Measurements from ENCODE around the gene GNAI2. TPM values are rescaled to one million over a fixed set of nuclear protein-coding genes. Genes with fewer than 3 reads are reported as not detected.
"Not testable (repeated sequence)": the region's sequence is repeated elsewhere in the genome, so short reads cannot be mapped to it uniquely, and the experiment has no call there.

Gene GNAI2
- total RNA-seq, 1 experiment from 2014 or later = 73.8 TPM

GRCh38 chr3:50203113-50203808 is 32.7 kb upstream of the GNAI2 start:
- in situ Hi-C loops (cut with HindIII; ENCODE audit: low pct_unique_long_range_greater_than_20kb, low sequenced_read_pairs) = no loop called here
- DNase-seq (ENCODE audit: low read depth, low spot score) = no peak

DNA sequence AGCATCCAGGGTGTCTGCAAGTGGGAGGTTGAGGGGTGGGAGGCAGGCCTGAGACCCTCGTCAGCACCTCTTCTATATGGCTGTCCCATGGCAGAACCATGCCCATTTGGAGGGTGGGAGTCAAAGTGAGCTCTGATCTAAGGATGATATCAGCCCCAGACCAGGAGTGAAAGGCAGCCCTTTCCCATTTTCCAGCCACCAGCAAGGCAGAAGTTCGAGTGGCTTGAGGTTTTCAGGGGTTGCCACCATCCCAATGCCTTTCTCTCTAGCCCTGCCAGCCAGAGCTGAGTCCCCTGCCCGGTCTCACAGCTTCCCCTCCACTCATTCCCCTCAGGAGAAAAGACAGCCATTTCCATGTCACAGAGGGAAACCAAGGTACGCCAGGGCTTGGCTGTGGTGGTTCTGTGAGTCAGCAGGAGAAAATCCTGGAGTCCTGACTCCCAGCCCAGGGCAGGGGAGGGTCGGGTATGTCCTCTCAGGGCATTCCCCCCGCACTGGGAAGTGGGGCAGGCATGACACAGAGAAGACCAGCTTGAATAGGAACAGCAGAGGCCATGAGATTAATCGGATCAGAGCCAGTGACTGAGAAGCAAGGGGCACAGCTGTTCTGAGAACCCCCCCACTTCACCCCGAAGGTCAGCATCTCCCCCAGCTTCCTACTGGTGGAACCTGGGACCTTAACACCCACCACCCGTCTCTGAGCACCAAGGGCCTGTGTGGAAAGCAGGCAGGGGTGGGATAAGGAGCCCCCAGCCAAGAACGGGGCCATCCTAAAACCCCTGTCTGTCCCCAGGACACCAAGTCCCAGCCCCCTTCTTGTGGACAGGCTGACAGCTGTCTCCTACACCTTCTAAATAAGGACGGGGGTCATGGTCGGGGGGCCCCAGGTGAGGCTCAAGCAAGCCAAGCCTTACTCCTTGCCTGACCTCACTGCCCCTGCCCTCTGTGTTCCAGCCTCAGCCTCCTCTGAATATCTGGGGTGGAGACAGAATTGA is 31.9 kb upstream of the GNAI2 start:
- DNase-seq (ENCODE audit: low read depth, low spot score) = no peak
- in situ Hi-C loops (cut with HindIII; ENCODE audit: low pct_unique_long_range_greater_than_20kb, low sequenced_read_pairs) = no loop called here

DNA sequence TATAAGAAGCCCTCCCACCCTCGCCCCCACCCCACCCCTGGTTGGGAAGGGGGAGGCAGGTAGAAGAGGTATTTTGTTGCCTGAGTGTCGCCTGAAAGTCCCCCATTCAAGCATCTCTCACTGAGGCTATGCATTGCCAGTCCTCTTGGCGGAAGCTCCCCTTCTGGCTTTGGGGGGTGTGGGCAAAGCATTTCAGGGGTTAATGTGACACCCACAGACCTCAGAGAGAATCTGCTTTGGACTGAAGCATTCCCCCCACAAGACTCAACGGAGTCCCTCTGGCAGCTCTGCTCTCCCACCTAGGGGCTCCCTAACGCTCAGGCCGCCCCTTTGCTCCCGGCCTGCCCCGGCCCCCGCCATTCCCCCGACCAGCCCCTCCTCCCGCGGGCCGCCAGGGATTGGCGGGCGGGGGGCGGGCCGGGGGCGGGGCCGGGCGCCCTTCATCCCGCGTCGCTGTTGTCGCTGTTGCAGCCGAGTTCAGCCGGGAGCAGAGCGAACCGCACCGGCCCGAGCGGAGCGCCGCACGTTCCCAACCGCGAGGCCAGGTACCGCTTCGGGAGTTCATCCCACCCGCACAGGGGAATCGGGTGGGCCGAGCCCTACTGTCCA is 31.1 kb upstream of the GNAI2 start, which contains the start of gene SLC38A3:
Gene SLC38A3 (plus strand): TSS at position 468 of the 609 bp plus-strand sequence. CDS start 8,929 bp downstream, outside the sequence.
- in situ Hi-C loops (cut with HindIII; ENCODE audit: low pct_unique_long_range_greater_than_20kb, low sequenced_read_pairs) = no loop called here
- DNase-seq (ENCODE audit: low read depth, low spot score) = no peak

DNA sequence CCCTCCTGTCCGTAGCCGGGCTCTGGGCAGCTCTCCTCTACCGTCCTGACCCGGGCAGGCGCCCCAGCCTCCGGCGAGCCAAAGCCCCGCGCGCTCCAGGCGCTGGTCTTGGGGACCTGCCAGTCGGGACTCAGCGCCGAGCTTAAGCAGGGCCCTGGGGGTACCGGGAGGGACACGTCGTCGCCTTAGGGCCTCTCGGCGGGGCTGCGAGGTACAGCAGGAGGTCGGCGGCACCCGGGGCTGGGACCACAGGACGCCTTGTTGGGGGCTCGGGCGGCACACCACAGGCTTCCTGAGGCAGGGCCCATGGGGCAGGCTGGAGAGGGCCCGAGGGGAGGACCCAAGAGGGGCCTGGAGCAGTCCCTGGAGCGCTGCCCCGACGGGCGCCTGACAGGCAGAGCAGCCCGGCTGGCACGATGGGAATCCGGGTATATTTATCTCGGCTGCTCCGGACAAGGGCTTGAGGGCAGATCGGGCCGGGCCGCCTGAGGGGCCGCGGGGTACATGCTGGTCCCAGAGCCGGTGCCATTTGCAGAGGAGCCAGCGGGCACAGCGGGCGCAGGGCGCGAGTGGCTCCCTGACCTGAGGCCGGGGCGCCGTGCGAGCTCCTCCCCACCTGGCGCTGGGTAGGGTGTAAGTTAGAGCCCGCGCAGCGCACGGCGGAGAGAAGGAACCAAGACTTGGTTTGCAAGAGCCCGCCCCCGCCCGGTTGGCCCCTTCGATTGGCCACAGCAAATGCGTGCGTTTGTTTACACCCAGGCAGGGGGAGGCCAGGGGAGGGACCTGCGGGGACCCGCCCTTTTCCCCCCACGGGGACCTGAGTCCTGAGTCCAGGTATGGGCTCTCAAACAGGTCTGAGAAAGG is 30.4 kb upstream of the GNAI2 start:
- DNase-seq (ENCODE audit: low read depth, low spot score) = no peak
- in situ Hi-C loops (cut with HindIII; ENCODE audit: low pct_unique_long_range_greater_than_20kb, low sequenced_read_pairs) = no loop called here

GRCh38 chr3:50207359-50208042 is 28.5 kb upstream of the GNAI2 start:
- DNase-seq (ENCODE audit: low read depth, low spot score) = no peak
- in situ Hi-C loops (cut with HindIII; ENCODE audit: low pct_unique_long_range_greater_than_20kb, low sequenced_read_pairs) = no loop called here

DNA sequence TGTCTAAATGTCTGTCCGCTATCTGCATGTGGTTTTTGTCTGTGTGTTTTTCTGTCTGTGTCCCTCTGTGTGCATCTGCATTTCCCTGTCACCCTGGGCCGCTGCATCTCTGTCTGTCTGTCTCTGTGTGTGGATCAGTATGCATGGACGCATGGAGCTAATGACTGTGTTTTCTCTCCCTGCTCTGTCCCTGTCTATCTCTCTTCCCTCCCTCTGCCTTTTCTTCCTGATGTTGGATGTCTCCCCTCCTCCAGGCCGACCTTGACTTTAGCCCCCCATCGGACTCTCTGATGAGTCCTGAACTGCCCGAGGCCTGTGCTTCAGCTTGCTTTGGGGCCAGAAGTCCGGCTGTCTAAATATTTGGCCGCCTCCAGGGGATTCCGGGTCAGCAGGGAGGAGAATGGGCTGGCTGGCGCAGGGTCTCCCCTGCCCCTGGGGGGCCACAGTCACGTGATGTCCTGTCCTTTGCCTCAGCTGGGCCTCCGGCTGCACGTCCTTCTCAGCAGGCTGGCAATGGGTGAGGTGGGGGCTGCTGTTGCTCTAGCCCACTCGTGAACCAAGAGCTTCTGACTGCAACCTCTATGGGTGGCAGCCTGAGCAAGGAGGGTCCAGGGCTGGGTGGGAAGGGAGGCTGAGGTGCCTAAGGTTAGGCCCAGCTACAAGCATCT is 27.2 kb upstream of the GNAI2 start:
- DNase-seq (ENCODE audit: low read depth, low spot score) = no peak
- in situ Hi-C loops (cut with HindIII; ENCODE audit: low pct_unique_long_range_greater_than_20kb, low sequenced_read_pairs) = no loop called here

DNA sequence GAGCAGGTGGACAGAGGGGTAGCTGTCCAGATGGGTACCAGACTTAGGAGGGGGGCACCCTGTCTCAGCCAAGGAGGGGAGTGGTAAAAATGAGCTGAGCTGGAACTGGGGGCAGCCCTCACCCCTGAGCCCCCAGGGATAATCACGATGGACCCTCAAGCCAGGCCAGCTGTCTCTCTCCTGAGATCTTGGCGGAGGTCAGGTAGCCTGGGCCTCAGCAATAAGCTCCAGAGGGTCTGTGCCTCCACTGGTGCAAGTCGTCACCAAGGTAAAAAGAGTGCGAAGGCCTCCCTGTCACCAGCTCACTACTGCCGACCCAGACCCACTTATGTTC is 25.9 kb upstream of the GNAI2 start:
- DNase-seq (ENCODE audit: low read depth, low spot score) = no peak
- in situ Hi-C loops (cut with HindIII; ENCODE audit: low pct_unique_long_range_greater_than_20kb, low sequenced_read_pairs) = no loop called here

DNA sequence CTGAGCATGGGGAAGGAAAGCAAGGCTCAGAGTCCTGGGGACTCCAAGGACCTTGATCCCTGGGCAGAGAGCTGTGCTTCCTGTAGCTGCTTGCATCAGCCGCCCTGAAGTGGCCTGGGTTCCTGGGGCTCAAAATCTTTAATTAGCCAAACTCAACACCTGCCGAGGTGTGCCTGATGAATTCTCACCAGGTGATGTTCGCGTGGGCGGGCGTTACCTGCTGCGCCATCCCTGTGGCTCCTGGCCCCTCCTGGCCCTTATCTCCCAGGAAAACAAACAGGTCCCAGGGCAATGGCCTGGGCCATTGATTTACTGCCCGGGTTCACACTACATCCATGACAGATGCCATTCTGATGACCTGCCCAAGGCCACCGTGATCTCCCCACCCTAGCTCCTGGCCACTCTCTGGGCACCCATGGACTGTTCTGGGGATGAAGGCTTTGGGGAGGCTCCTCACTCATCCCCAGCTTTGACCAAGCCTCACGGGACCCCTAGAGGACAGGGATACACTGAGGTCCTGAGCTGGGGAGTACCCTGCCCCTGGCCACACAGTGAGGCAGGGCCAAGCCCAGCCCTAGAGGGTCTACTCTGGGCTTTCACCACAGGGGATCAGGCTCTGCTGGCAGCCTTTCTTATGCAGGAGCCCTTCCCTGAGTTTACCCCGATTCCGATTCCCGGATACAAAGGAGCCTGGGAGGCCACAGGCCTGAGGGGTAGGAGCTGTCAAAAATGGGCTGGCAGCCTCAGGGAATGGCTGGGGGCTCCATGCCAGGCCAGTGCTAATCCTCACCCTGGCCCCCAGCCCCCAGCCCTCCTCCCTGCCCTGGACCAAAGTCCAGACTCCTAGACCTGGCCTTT is 25.3 kb upstream of the GNAI2 start:
- DNase-seq (ENCODE audit: low read depth, low spot score) = no peak
- in situ Hi-C loops (cut with HindIII; ENCODE audit: low pct_unique_long_range_greater_than_20kb, low sequenced_read_pairs) = no loop called here

GRCh38 chr3:50211368-50211717 is 24.7 kb upstream of the GNAI2 start:
- in situ Hi-C loops (cut with HindIII; ENCODE audit: low pct_unique_long_range_greater_than_20kb, low sequenced_read_pairs); DNase-seq (ENCODE audit: low read depth, low spot score): not testable (repeated sequence)

GRCh38 chr3:50211930-50212329 is 24.1 kb upstream of the GNAI2 start:
- no peak for DNase-seq (ENCODE audit: low read depth, low spot score)
- in situ Hi-C loops (cut with HindIII; ENCODE audit: low pct_unique_long_range_greater_than_20kb, low sequenced_read_pairs) = no loop called here

GRCh38 chr3:50212502-50212901 is 23.5 kb upstream of the GNAI2 start:
- no peak for DNase-seq (ENCODE audit: low read depth, low spot score)
- in situ Hi-C loops (cut with HindIII; ENCODE audit: low pct_unique_long_range_greater_than_20kb, low sequenced_read_pairs) = no loop called here

GRCh38 chr3:50212971-50213370 is 23.0 kb upstream of the GNAI2 start:
- in situ Hi-C loops (cut with HindIII; ENCODE audit: low pct_unique_long_range_greater_than_20kb, low sequenced_read_pairs) = no loop called here
- DNase-seq (ENCODE audit: low read depth, low spot score) = no peak

DNA sequence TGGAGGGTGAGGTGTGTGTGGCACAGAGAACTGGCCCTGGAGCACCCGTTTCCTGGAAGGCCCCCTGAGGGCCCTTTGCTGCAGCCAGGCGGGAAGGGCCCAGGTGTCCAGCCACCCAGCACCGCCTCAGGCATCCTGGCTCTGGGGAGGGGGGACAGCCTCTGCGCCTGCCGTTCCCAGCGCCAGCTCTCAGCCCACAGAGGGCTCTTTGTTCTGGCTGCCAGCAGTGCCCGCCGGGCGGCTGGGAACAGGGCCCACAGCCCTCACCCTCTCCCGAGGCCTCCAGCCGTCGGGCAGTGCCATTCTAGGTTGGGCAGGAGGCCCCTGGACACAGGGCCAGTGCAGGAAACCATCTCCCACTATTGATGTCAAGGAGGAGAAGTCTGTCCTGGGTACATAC is 22.6 kb upstream of the GNAI2 start:
- peak; percentile 25 for DNase-seq (ENCODE audit: low read depth, low spot score)
- in situ Hi-C loops (cut with HindIII; ENCODE audit: low pct_unique_long_range_greater_than_20kb, low sequenced_read_pairs) = no loop called here

- in situ Hi-C loops (cut with HindIII; ENCODE audit: low pct_unique_long_range_greater_than_20kb, low sequenced_read_pairs) = no loop called here
- no peak for DNase-seq (ENCODE audit: low read depth, low spot score)
These were observed 21.2 kb upstream of the GNAI2 start for GRCh38 chr3:50214824-50215223.

- in situ Hi-C loops (cut with HindIII; ENCODE audit: low pct_unique_long_range_greater_than_20kb, low sequenced_read_pairs) = no loop called here
- no peak for DNase-seq (ENCODE audit: low read depth, low spot score)
These were observed 20.5 kb upstream of the GNAI2 start for GRCh38 chr3:50215529-50215928.

- in situ Hi-C loops (cut with HindIII; ENCODE audit: low pct_unique_long_range_greater_than_20kb, low sequenced_read_pairs) = no loop called here
- no peak for DNase-seq (ENCODE audit: low read depth, low spot score)
These were observed 18.3 kb upstream of the GNAI2 start for GRCh38 chr3:50217681-50218080.
